Lung microvascular endothelial cell (primary cell): ENCODE measurements around the gene CUL9. TPM values are rescaled to one million over a fixed set of nuclear protein-coding genes. Genes with fewer than 3 reads are reported as not detected.

Source experiments
- DNase-seq, 2 donors: peaks; one replicate each; pipeline versions ENCODE4 v3.0.0 to v3.0.0-alpha.2; 2010; ENCODE audit warnings: low read depth in 2 of 2
- total RNA-seq: library from RNA; depleted of rRNA; stranded (reverse); fragments of >200 nt; gene quantifications from 2 replicates; pipeline ENCODE4 v1.2.1, GENCODE V29; 2014

CUL9 gene
- total RNA-seq, 1 donor from 2014 or later, result 19.6 TPM

- peak; percentile 36 to 55 for DNase-seq
Measured at GRCh38 chr6:43172104-43173007, 9.6 kb upstream of the CUL9 start.

GRCh38 chr6:43173591-43174262 lies 8.3 kb upstream of the CUL9 start:
- DNase-seq, result no peak

- DNase-seq, result peak; percentile 98 to 100
Measured at GRCh38 chr6:43174263-43175112, 7.5 kb upstream of the CUL9 start.

GRCh38 chr6:43175676-43176422 lies 6.1 kb upstream of the CUL9 start:
- DNase-seq, result no peak

- no peak for DNase-seq
Measured at GRCh38 chr6:43176423-43176786, 5.6 kb upstream of the CUL9 start.

- no peak for DNase-seq
Measured at GRCh38 chr6:43178150-43178549, 3.8 kb upstream of the CUL9 start.

GRCh38 chr6:43178951-43179830 lies 2.8 kb upstream of the CUL9 start:
- no peak for DNase-seq

GRCh38 chr6:43180058-43180457 lies 1.9 kb upstream of the CUL9 start:
- no peak for DNase-seq

GRCh38 chr6:43180985-43181384 lies 1.0 kb upstream of the CUL9 start:
- DNase-seq, result peak in 1 of 2 donors; percentile 7

- no peak for DNase-seq
Measured at GRCh38 chr6:43181621-43181941, 415 bp upstream of the CUL9 start.

GRCh38 chr6:43183441-43183840 lies 1.4 kb downstream of the CUL9 start:
- no peak for DNase-seq

- no peak for DNase-seq
Measured at GRCh38 chr6:43184268-43184985, 2.4 kb downstream of the CUL9 start.

GRCh38 chr6:43185391-43185985 lies 3.5 kb downstream of the CUL9 start:
- no peak for DNase-seq

- DNase-seq, result no peak
Measured at GRCh38 chr6:43186019-43186418, 4.0 kb downstream of the CUL9 start.

GRCh38 chr6:43186706-43187105 lies 4.7 kb downstream of the CUL9 start:
- no peak for DNase-seq

- no peak for DNase-seq
Measured at GRCh38 chr6:43187821-43188220, 5.8 kb downstream of the CUL9 start.

- no peak for DNase-seq
Measured at GRCh38 chr6:43188426-43188825, 6.4 kb downstream of the CUL9 start.

GRCh38 chr6:43189776-43190304 lies 7.8 kb downstream of the CUL9 start:
- DNase-seq, result no peak

GRCh38 chr6:43192911-43193310 lies 10.9 kb downstream of the CUL9 start:
- no peak for DNase-seq
